ENCODE data around the gene ZFYVE28.
"Not testable (repeated sequence)": the region's sequence is repeated elsewhere in the genome, so short reads cannot be mapped to it uniquely, and the experiment has no call there.

Gene ZFYVE28

GRCh38 chr4:2417765-2418649 is at the start of gene ZFYVE28:
Gene ZFYVE28 (minus strand): TSS chr4:2418645. CDS start chr4:2418323, 322 bp downstream.
- no peak for DNase-seq (ENCODE audit: low spot score)

- not testable (repeated sequence) for DNase-seq (ENCODE audit: low spot score)
These were observed 47.1 kb upstream of the ZFYVE28 start for GRCh38 chr4:2465544-2465943.

DNA sequence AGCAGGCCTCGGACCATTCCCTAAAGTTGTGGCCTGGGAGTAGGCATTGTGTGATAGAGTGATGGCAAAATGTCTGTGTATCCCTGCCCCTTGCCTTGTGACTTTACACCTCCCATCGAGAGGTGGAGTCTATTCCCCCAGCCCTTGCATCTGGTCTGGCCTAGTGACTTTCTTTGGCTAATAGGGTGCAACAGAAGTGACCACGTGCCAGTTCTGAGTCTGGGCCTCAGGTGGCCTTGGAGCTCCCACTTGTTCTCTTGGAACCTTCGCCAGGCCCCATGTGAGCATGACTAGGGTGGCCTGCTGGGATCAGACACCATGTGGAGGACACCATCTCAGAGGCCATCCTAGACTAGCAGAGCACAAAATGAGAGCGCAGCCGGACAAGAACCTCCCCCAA is 46.6 kb upstream of the ZFYVE28 start:
- no peak for DNase-seq (ENCODE audit: low spot score)

DNA sequence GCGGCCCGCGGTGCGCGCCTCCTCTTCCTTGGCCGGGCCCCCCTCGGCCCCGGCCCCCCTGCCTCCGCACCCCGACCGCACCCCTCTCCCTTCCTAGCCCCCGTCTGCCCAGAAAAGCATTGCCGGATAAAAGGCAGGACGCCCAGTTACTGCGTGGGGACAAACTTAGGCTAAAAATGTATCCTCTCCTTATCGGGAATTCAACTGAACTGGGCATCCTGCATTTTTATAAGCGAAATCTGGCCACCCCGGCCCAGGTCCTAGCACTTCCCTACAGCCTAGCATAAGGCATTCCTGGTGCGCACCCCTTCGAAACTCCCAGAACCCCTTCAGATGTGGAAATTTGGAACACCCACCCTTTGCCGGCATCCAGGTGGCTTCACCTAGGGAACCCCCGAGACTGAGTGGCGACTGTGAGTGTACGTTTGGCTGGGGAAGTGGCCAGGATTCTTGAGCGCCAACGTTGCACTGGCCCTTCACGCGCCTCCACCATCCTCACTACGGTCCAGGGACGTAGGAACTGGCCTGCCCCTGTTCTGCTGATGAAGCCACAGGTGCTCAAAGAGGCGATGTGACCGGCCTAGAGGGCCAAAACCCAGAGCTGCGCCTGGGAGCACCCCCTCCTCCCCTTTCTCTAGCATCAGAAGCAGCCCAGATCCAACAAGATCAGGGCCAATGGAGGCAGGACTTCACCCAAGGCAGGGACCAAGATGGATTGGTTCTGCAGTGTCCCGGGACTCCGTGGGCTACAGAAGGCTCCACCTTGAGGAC is 44.7 kb upstream of the ZFYVE28 start:
- DNase-seq (ENCODE audit: low spot score) = no peak

DNA sequence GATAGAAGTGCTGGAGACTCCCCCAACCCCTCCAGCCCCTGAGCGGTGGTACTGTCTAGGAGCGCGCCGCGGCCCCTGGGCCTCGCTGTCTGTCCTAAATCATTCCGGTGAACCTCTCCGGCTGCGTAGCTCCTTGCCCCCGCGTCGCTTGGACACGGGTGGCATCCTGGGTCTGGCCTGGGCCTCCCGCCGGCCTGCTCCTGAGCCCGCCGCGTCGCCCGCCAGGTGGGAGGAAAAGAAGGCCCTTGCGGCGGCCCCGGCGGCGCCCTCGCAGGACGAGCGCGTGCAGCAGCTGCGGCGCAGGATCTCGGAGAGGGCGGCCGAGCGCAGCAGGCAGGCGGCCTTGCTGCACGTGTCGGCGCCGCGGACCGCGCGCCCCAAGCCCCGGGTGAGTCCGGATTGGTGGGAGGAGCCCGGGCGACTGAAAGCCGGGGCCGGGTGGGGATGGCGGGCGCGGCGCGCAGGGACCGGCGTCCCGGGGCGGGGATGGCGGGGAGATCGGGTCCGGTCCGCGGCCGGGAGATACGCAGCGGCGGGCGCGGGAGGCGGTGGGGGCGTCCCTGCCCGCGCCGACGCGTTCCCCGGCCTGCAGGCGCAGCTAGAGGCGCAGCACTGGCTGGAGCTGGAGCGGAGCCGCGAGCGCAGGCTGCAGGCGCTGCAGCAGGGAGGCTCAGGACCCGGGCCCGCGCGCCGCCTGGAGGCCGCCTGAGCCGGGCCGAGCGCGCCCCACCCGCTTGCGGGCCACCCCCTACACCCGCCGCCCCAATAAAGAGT is 44.0 kb upstream of the ZFYVE28 start:
- peak; percentile 58 for DNase-seq (ENCODE audit: low spot score)

- no peak for DNase-seq (ENCODE audit: low spot score)
These were observed 43.0 kb upstream of the ZFYVE28 start for GRCh38 chr4:2461246-2461960.

DNA sequence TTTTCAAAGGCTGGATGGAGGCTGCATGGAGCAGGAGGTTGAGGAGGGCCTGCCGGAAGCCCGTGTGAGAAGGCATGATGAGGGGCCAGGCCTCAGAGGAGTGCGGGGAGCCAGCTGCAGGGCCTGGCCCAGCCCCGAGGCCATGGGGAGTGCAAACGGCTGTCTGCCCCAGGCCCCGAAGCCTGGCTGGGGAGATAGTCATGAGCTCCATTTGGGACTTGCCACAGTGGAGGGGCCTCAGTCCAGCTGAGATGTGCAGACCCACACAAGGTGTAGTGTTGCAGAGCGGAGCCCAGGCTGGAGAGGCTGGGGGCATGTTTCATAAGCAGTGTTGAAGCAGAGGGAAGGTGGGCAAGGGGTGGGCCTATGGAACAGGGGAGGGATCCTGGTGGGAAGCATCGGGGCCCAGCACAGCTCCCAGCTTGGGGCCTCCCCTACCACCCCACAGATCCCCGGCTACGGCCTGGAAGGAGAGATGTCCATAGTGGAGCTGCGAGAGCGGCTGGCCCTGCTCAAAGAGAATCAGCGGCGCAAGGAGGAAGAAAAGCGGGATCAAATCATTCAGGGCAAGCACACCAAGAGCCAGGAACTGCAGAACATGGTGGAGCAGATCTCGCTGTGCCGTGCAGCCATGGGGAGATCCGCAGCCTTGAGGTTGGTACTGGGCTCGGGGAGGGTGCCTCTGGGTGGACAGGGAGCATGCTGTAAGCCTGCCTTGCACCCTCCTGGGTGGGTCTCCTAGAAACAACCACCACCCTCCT is 41.3 kb upstream of the ZFYVE28 start:
- no peak for DNase-seq (ENCODE audit: low spot score)

GRCh38 chr4:2458546-2459491 is 40.4 kb upstream of the ZFYVE28 start:
- no peak for DNase-seq (ENCODE audit: low spot score)

DNA sequence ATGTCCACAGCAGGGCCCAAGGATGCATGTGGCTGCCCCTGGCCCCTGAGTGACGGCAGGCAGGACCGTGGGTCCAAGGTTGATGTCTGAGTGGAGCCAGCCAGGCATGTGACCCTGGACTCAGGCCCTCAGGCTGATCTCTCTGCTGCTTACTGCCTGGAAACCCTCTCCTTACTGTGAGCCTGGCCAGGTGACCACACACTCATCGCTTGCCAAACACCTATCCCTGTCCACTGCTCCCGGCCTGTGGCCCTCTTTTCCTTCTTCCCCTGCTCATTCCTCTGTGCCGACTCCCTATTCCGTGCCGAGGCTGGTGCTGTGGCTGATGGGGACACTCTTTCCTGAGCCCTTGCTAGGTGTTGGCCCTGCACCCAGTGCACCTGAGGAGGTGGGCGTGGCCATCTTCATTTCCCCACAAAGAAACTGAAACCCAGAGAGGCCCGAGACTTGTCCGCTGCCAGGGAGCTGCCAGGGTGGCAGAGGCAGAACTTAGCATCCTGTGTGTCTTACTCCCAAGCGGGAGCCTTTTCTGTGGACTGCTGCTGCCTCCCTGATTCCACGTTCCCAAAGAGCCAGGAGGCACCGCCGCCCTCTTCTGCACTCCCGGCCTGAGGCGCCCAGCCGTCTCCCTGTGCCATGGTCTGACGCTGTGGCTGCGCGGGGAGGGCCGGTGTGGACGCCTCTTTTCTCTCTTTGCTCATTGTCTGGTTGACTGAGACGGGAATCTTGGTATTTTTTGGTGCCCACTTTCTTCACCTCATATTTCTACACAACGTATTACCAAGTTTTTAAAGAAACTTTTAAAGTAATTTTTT is 39.2 kb upstream of the ZFYVE28 start:
- DNase-seq (ENCODE audit: low spot score) = no peak

DNA sequence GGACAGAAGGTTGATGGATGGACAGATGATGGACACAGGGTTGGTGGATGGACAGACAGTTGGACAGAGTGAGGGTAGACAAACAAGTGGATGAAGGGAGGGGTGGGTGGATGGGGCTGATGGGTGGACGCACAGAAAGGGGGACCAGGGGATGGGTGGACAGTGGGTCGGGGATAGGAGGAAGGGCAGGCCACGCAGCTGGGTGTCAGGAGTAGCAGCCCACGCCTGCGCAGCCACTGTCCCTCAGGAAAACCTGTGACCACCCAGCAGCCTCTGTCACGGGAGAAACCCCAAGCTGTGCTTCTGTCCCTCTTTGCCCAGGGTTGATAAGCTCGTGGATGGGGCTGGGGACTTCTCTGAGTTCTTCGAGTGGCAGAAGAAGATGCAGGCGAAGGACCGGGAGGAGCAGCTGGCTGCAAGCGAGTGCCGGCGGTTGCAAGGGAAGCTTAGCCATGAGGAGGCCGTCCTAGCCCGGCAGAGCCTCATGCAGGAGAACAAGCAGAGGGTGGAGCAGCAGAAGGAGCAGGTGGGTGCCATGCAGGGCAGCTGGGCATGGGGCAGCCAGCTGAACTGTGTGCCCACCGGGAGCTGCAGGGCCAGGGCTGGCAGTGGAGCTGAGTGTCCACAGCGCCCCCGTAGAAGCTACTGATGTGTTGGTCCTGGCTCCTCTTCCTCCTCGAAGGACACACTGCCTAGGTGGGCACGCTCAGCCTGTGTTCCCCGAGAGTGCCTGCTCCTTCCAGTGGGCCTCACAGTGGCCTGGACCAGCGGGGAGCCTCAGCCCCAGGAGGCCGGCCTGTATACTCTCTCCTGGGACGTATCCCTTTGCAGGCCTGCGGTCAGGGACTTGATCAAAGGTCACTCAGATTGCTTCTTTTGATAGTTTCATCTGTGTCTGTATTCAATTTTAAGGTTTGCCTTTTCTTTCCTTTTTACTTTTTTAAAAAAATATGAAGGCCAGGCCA is 33.7 kb upstream of the ZFYVE28 start:
- no peak for DNase-seq (ENCODE audit: low spot score)

DNA sequence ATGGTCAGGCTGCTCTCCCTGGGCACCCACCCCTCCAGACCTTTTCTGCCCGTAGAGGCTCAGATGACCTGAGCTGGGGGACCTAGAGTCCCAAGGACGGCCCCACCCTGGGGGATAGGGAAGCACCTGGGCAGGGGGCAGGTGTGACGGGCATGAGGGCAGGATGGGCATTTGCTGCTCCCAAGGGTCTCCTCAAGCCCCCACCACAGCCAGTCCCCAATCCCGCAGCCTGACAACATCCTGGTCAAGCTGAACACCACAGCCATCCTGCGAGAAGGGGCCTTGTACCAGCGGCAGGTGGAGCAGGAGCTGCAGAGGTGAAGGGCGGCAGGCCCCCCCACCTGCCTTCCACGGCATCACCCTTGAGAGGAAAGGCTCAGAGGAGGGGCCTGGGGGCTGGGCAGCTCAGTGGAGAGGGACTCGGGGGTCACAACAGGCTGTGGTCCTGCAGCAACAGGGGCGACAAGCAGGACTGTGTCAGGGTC is 32.6 kb upstream of the ZFYVE28 start:
- DNase-seq (ENCODE audit: low spot score) = no peak

GRCh38 chr4:2450394-2451035 is 32.1 kb upstream of the ZFYVE28 start:
- DNase-seq (ENCODE audit: low spot score) = no peak

DNA sequence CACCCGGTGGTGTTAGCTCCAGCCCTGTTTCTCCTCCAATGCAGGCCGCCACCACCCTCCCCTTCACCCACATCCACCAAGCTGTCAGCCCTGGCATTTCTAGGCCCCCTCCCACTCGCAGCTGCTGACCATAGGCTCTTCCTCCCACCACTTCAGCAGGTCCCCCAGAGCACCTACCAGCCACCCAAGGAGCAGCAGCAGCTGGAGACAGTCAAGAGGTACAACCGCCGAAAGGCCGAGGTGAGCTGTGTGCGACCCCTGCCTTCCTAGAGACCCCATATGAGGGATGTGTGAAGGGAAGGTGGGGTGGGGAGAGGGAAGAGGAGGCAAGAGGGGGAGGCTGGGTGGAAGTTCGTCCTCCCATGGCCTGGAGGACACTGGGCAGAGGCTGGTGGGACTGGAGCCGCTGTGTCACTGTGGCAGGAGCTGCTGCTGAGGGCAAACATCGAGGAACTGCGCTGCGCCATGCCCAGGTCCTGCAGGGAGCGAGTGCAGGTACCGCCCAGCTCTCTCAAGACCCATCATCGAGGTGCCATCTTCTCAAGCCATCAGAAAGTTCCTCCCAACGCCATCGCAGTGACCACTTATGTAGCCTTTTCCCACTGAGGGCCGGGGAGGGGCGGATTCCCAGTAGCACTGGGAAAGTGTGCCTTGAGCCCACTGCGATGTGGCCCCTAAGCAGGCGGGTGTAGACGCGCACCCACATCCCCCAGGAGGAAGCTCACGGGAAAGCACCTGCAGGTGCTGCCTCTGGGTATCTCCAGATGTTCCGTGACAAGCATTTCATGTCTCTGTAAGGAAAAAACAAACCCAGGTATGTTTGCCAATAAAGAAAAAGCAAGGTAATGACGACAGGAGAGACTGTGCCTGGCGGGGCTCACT is 31.3 kb upstream of the ZFYVE28 start:
- no peak for DNase-seq (ENCODE audit: low spot score)

- no peak for DNase-seq (ENCODE audit: low spot score)
These were observed 30.6 kb upstream of the ZFYVE28 start for GRCh38 chr4:2449051-2449450.

- DNase-seq (ENCODE audit: low spot score) = no peak
These were observed 30.1 kb upstream of the ZFYVE28 start for GRCh38 chr4:2448589-2448988.

All from activated CD4-positive, alpha-beta T cell treated with anti-CD3 and anti-CD28 coated beads, Interleukin-2, Interleukin-4, amounts not matched to agents 100 ng/mL and 50 ng/mL, durations not matched to agents 16 hours and 8 hours (primary cell).